Panc1 (cell line): ENCODE results near the gene CORIN. TPM values are rescaled to one million over a fixed set of nuclear protein-coding genes. Genes with fewer than 3 reads are reported as not detected.

Experiments
- ATAC-seq: fragments of 200-7000 bp; cut with Tn5 transposase; 2 replicates; pipeline ENCODE4 v1.9.1; 2020; ENCODE audit warnings: mild to moderate bottlenecking, moderate library complexity
- BruUV-seq: library from RNA; stranded (reverse); fragments of 400-500 nt; replicated peaks from 2 replicates; lab custom pipeline; 2021; lab: Mats Ljungman, UMichigan
- CTCF ChIA-PET: fragments of 300-600 bp; sonication (Branson Sonifier 250); formaldehyde crosslinking; loops from one replicate; lab custom pipeline; 2022; ENCODE audit warnings: antibody characterized with exemption; lab: Charles Lee
- POLR2A ChIA-PET: fragments of 300-600 bp; sonication (Branson Sonifier 250); formaldehyde crosslinking; loops from one replicate; lab custom pipeline; 2022; ENCODE audit warnings: antibody characterized with exemption; lab: Charles Lee
- DNase-seq: peaks from one replicate; pipeline ENCODE4 v3.0.0-alpha.2; 2010; ENCODE audit warnings: low read depth, low spot score
- H3K27ac ChIP-seq: 2 replicates; pipeline ENCODE4 v1.5.1; 2011; ENCODE audit warnings: mild to moderate bottlenecking, low read length, inconsistent platforms
- H3K27me3 ChIP-seq: fragments of 200-500 bp; sonication (Bioruptor generic); 2 replicates; pipeline ENCODE4 v1.6.0; 2014; ENCODE audit warnings: low read length, inconsistent platforms; ENCODE audit not compliant: control insufficient read depth, insufficient read depth
- H3K36me3 ChIP-seq: fragments of 200-500 bp; sonication (Bioruptor generic); 2 replicates; pipeline ENCODE4 v1.5.1; 2014; ENCODE audit warnings: inconsistent platforms, mild to moderate bottlenecking, low read length, moderate library complexity; ENCODE audit not compliant: control insufficient read depth, insufficient read depth
- H3K4me1 ChIP-seq: 2 replicates; pipeline ENCODE4 v1.5.1; 2011; ENCODE audit warnings: inconsistent platforms, mild to moderate bottlenecking, low read length, moderate library complexity; ENCODE audit not compliant: control insufficient read depth, insufficient read depth
- H3K4me3 ChIP-seq, 2 experiments: 2 replicates each; pipeline ENCODE4 v1.5.1; 2011 to 2012; ENCODE audit warnings: low read depth in 2 of 2, low read length in 2 of 2, mild to moderate bottlenecking in 2 of 2, inconsistent platforms in 1 of 2, moderate library complexity in 1 of 2
- H3K9me3 ChIP-seq: fragments of 200-500 bp; sonication (Bioruptor generic); 2 replicates; pipeline ENCODE4 v1.5.1; 2014; ENCODE audit warnings: low read depth, mild to moderate bottlenecking, inconsistent platforms, low read length, moderate library complexity; ENCODE audit not compliant: control insufficient read depth, insufficient read depth
- POLR2AphosphoS5 ChIP-seq: IDR thresholded peaks from 2 replicates; pipeline ENCODE4 v1.6.1; 2012; ENCODE audit warnings: mild to moderate bottlenecking, low read depth, low read length, moderate library complexity
- SIN3A ChIP-seq: IDR thresholded peaks from 2 replicates; pipeline ENCODE4 v1.6.1; 2012; ENCODE audit warnings: low read depth, mild to moderate bottlenecking, low read length, moderate library complexity, borderline replicate concordance; ENCODE audit not compliant: insufficient read depth
- TCF7L2 ChIP-seq: IDR thresholded peaks from 2 replicates; pipeline ENCODE4 v1.6.1; 2011; ENCODE audit warnings: mild to moderate bottlenecking, low read depth, low read length, inconsistent platforms
- in situ Hi-C: cut with HindIII; loops from 2 replicates; pipeline ENCODE4 v1.10.0; 2016; ENCODE audit warnings: low sequenced_read_pairs, low pct_unique_long_range_greater_than_20kb
- intact Hi-C: fragments of 100-400 bp; cut with micrococcal nuclease; formaldehyde crosslinking; loops from one replicate; pipeline ENCODE4 v1.10.0; 2022; ENCODE audit not compliant: unreplicated experiment
- total RNA-seq: library from RNA; stranded (reverse); gene quantifications from one replicate; pipeline ENCODE4 v1.2.1, GENCODE V29; 2021; ENCODE audit not compliant: unreplicated experiment
- TF ChIP-seq, protein P1 (sequence below), 2 experiments: IDR thresholded peaks; 2 replicates each; pipeline ENCODE4 v1.6.1; 2011 to 2012; ENCODE audit warnings: low read depth in 2 of 2, control low read depth in 1 of 2, low read length in 1 of 2, mild to moderate bottlenecking in 1 of 2, moderate library complexity in 1 of 2; ENCODE audit not compliant: insufficient read depth in 1 of 2
- TF ChIP-seq, protein P2 (sequence below): fragments of 450-650 bp; IDR thresholded peaks from 2 replicates; pipeline ENCODE4 v1.5.1; 2017; ENCODE audit warnings: mild to moderate bottlenecking

The CORIN gene
- total RNA-seq, 1 experiment from 2014 or later = not detected

DNA sequence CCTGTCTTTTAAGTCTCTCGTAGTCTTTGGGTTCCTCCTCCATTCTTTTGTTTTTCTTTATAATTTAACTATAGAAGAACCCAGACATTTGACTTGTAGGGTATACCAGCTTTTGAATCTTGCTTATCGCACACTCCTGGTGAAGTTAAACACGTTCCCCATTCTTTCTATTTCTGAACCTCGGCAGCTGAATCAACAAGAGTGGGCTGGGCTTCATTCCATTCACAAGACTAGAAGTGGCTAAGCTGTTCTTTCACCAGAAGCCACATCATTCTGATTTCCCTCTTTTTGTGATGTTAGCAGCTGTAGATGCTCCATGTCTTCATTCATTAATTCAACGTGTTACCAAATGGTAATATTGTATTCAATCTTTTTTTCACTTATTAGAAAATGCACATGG, 167.9 kb downstream of the CORIN start:
- 0 out of 2 replicates have a peak, but pooled peaks cover 1% of the 10 kb centered on the region for H3K27me3 ChIP-seq
- in situ Hi-C loops = no loop called here
- intact Hi-C loops = loop anchor here (5.0 kb wide), 2 partner anchors 167 to 262 kb away; partner anchors contain the start of gene CORIN
- no peaks in the 10 kb centered on the region for H3K4me1 ChIP-seq
- no peak overlapping the region for H3K4me3 ChIP-seq
- CTCF ChIA-PET = interaction anchor here (0.7 kb wide), 1 partner anchor 257 kb away, joined by 4 read pairs; no protein-coding TSS in a partner anchor
- no peak overlapping the region for H3K27ac ChIP-seq
- POLR2A ChIA-PET = no interaction called here
- TF ChIP-seq SIN3A = no peak
- no peak for TF ChIP-seq POLR2AphosphoS5
- TF ChIP-seq, protein P1, sequence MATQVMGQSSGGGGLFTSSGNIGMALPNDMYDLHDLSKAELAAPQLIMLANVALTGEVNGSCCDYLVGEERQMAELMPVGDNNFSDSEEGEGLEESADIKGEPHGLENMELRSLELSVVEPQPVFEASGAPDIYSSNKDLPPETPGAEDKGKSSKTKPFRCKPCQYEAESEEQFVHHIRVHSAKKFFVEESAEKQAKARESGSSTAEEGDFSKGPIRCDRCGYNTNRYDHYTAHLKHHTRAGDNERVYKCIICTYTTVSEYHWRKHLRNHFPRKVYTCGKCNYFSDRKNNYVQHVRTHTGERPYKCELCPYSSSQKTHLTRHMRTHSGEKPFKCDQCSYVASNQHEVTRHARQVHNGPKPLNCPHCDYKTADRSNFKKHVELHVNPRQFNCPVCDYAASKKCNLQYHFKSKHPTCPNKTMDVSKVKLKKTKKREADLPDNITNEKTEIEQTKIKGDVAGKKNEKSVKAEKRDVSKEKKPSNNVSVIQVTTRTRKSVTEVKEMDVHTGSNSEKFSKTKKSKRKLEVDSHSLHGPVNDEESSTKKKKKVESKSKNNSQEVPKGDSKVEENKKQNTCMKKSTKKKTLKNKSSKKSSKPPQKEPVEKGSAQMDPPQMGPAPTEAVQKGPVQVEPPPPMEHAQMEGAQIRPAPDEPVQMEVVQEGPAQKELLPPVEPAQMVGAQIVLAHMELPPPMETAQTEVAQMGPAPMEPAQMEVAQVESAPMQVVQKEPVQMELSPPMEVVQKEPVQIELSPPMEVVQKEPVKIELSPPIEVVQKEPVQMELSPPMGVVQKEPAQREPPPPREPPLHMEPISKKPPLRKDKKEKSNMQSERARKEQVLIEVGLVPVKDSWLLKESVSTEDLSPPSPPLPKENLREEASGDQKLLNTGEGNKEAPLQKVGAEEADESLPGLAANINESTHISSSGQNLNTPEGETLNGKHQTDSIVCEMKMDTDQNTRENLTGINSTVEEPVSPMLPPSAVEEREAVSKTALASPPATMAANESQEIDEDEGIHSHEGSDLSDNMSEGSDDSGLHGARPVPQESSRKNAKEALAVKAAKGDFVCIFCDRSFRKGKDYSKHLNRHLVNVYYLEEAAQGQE (IDR thresholded peaks at IDR 0.05; ENCODE audit: insufficient read depth in 1 of 2, low read depth in 2 of 2, low read length in 1 of 2) = no peak
- no peak for TF ChIP-seq TCF7L2
- TF ChIP-seq, protein P2, sequence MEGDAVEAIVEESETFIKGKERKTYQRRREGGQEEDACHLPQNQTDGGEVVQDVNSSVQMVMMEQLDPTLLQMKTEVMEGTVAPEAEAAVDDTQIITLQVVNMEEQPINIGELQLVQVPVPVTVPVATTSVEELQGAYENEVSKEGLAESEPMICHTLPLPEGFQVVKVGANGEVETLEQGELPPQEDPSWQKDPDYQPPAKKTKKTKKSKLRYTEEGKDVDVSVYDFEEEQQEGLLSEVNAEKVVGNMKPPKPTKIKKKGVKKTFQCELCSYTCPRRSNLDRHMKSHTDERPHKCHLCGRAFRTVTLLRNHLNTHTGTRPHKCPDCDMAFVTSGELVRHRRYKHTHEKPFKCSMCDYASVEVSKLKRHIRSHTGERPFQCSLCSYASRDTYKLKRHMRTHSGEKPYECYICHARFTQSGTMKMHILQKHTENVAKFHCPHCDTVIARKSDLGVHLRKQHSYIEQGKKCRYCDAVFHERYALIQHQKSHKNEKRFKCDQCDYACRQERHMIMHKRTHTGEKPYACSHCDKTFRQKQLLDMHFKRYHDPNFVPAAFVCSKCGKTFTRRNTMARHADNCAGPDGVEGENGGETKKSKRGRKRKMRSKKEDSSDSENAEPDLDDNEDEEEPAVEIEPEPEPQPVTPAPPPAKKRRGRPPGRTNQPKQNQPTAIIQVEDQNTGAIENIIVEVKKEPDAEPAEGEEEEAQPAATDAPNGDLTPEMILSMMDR = no peak
- no TSS peak for BruUV-seq
- no peaks in the 10 kb centered on the region for H3K9me3 ChIP-seq
- ATAC-seq (no peak), DNase-seq (no peak)
- H3K36me3 ChIP-seq = no peaks in the 10 kb centered on the region

DNA sequence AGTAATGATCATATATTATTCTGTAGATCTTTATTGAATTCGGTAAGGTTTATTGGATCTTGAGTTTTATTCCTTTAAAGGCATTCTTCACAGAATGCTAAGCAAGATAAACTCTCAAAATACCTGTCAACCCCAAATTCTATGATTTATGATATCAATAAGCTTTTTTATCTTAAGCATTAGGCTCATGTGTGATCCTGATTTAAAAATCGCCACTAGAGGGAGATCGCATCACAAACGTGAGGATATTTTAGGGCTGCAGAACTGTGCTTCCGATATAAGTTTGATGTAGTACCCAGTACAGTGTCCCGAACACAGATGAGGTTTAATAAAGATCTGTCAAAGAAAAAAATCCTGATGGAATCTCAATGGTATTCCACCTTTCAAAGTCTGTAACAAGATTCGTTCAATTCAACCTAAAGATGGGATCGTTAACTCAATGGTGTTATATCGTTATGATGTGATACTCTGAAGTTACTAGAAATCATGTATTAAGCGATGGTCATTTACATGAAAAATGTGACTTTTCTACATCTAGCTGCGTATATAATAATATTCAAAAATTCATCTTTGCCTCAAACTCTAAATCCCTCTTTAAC, 169.0 kb downstream of the CORIN start:
- DNase-seq (peak; percentile 12), ATAC-seq (peak; percentile 87)
- CTCF ChIA-PET = interaction anchor here (0.6 to 1.0 kb wide), 2 partner anchors 168 to 265 kb away, joined by 3 read pairs; no protein-coding TSS in a partner anchor
- POLR2A ChIA-PET = no interaction called here
- H3K9me3 ChIP-seq = no peaks in the 10 kb centered on the region
- H3K4me1 ChIP-seq = no peaks in the 10 kb centered on the region
- no peak overlapping the region for H3K4me3 ChIP-seq
- in situ Hi-C loops = no loop called here
- H3K27me3 ChIP-seq = no peaks in the 10 kb centered on the region
- no peaks in the 10 kb centered on the region for H3K36me3 ChIP-seq
- intact Hi-C loops = loop anchor here (5.0 kb wide), 2 partner anchors 168 to 263 kb away; partner anchors contain the start of gene CORIN
- no TSS peak for BruUV-seq
- H3K27ac ChIP-seq = no peak overlapping the region
- TF ChIP-seq POLR2AphosphoS5 = no peak
- TF ChIP-seq, protein P2 = peak; percentile 69; the same call in 1 of the 2 replicates
